Measurements from ENCODE around the gene PTGDS.

GRCh38 chr9:136963751-136964150 is 13.6 kb upstream of the PTGDS start:
- no peak for TF ChIP-seq POLR2AphosphoS5 (IDR thresholded peaks at IDR 0.05; ENCODE audit: low read length)
- no peak for TF ChIP-seq POLR2A (IDR thresholded peaks at IDR 0.05; ENCODE audit: low read depth, low read length)
- no peak for TF ChIP-seq TAF1 (IDR thresholded peaks at IDR 0.05; ENCODE audit: borderline replicate concordance, low read depth, low read length)
- no peak for TF ChIP-seq SKIL (IDR thresholded peaks at IDR 0.05; ENCODE audit: low read depth, poor library complexity, severe bottlenecking)
